Forelimb muscle (tissue), 1 donor: ENCODE data around the gene ERP27. TPM values are rescaled to one million over a fixed set of nuclear protein-coding genes. Genes with fewer than 3 reads are reported as not detected.

Experiments
- DNase-seq: peaks from one replicate; pipeline ENCODE4 v3.0.0-alpha.2; 2013; ENCODE audit warnings: low read depth
- polyA plus RNA-seq: library from polyadenylated mRNA; unstranded; fragments of 120-200 nt; gene quantifications from one replicate; pipeline ENCODE4 v1.2.1, GENCODE V29; 2013; ENCODE audit not compliant: insufficient read length

Gene ERP27
- polyA plus RNA-seq, 1 donor: 0.11 TPM

GRCh38 chr12:14871247-14871646 is 67.1 kb downstream of the ERP27 start:
- no peak for DNase-seq

- no peak for DNase-seq
Measured at GRCh38 chr12:14868916-14869506, 69.3 kb downstream of the ERP27 start.

Other genes with a start within 250 kb of the ERP27 start
- gene GUCY2C, start 241.9 kb downstream of the ERP27 start, polyA plus RNA-seq: 0.16 TPM
- 56.9 TPM for gene WBP11, start 135.1 kb downstream of the ERP27 start, polyA plus RNA-seq
- gene C12orf60, start 134.9 kb downstream of the ERP27 start, polyA plus RNA-seq: 1.1 TPM
- 0.13 TPM for gene SMCO3, start 124.4 kb downstream of the ERP27 start, polyA plus RNA-seq
- gene ART4, start 95.0 kb downstream of the ERP27 start, polyA plus RNA-seq: 0.19 TPM
- gene MGP, start 52.7 kb downstream of the ERP27 start, polyA plus RNA-seq: 193 TPM
- 32.3 TPM for gene ARHGDIB, start 23.1 kb upstream of the ERP27 start, polyA plus RNA-seq
- not detected for gene PDE6H, start 34.5 kb upstream of the ERP27 start, polyA plus RNA-seq